HEK293 (cell line): Measurements from ENCODE around the gene ZNF101.

Experiments used
- CTCF ChIA-PET: fragments of 350-600 bp; formaldehyde crosslinking; extraction: SDS; loops from one replicate; lab custom pipeline; 2021; ENCODE audit warnings: antibody characterized with exemption; lab: Yijun Ruan, JAX
- POLR2A ChIA-PET: fragments of 300-600 bp; formaldehyde crosslinking; extraction: SDS; loops from one replicate; lab custom pipeline; 2020; ENCODE audit warnings: antibody characterized with exemption, inconsistent platforms; lab: Yijun Ruan, JAX
- H3K27ac ChIP-seq: fragments of 200-500 bp; sonication (Bioruptor generic); 2 replicates; pipeline ENCODE4 v1.5.1; 2014; ENCODE audit warnings: low read depth, low read length, control low read depth, inconsistent platforms; ENCODE audit errors: extremely low read depth
- H3K36me3 ChIP-seq, 2 experiments: fragments of 200-500 bp in 1 of 2; sonication (Bioruptor generic) in 1 of 2; 1 replicate in 1 of 2; 2 replicates in 1 of 2; pipeline ENCODE4 v1.5.1; 2014 to 2017; ENCODE audit warnings: inconsistent platforms in 2 of 2, low read length in 2 of 2; ENCODE audit not compliant: control insufficient read depth in 2 of 2, insufficient read depth in 1 of 2
- H3K4me1 ChIP-seq: fragments of 200-500 bp; sonication (Bioruptor generic); 2 replicates; pipeline ENCODE4 v1.5.1; 2014; ENCODE audit warnings: mild to moderate bottlenecking, low read length, inconsistent platforms; ENCODE audit not compliant: control insufficient read depth, insufficient read depth
- H3K4me3 ChIP-seq: 2 replicates; pipeline ENCODE4 v1.5.1; 2011; ENCODE audit warnings: low read depth, mild to moderate bottlenecking, control low read depth, low read length, moderate library complexity
- H3K9me3 ChIP-seq: fragments of 200-500 bp; sonication (Bioruptor generic); 2 replicates; pipeline ENCODE4 v1.5.1; 2014; ENCODE audit warnings: low read depth, low read length, inconsistent platforms; ENCODE audit not compliant: control insufficient read depth, insufficient read depth
- ATF2 ChIP-seq: fragments of 450-650 bp; formaldehyde crosslinking; IDR thresholded peaks from 2 replicates; pipeline ENCODE4 v1.5.1; 2016; ENCODE audit warnings: missing biosample characterization, missing genetic modification characterization, low read depth
- BCL11A ChIP-seq: fragments of 450-650 bp; formaldehyde crosslinking; IDR thresholded peaks from 2 replicates; pipeline ENCODE4 v1.5.1; 2016; ENCODE audit warnings: low read depth, missing biosample characterization, missing genetic modification characterization
- EGR2 ChIP-seq: fragments of 450-650 bp; formaldehyde crosslinking; IDR thresholded peaks from 2 replicates; pipeline ENCODE4 v1.5.1; 2016; ENCODE audit warnings: low read depth, missing biosample characterization, missing genetic modification characterization
- KLF1 ChIP-seq: fragments of 450-650 bp; formaldehyde crosslinking; IDR thresholded peaks from 2 replicates; pipeline ENCODE4 v1.5.1; 2016; ENCODE audit warnings: missing biosample characterization, missing genetic modification characterization
- KLF8 ChIP-seq: fragments of 450-650 bp; formaldehyde crosslinking; IDR thresholded peaks from 2 replicates; pipeline ENCODE4 v1.5.1; 2016; ENCODE audit warnings: missing biosample characterization, missing genetic modification characterization
- RBAK ChIP-seq: fragments of 450-650 bp; formaldehyde crosslinking; IDR thresholded peaks from 2 replicates; pipeline ENCODE4 v1.5.1; 2016; ENCODE audit warnings: missing biosample characterization, missing genetic modification characterization
- ZBTB44 ChIP-seq: fragments of 450-650 bp; IDR thresholded peaks from 2 replicates; pipeline ENCODE4 v1.5.1; 2018; ENCODE audit warnings: missing biosample characterization, mild to moderate bottlenecking, missing genetic modification characterization
- ZBTB48 ChIP-seq: fragments of 450-650 bp; formaldehyde crosslinking; IDR thresholded peaks from 2 replicates; pipeline ENCODE4 v1.5.1; 2016; ENCODE audit warnings: missing biosample characterization, missing genetic modification characterization
- ZBTB8A ChIP-seq: fragments of 450-650 bp; formaldehyde crosslinking; IDR thresholded peaks from 2 replicates; pipeline ENCODE4 v1.5.1; 2016; ENCODE audit warnings: missing biosample characterization, missing genetic modification characterization
- ZFP37 ChIP-seq: fragments of 450-650 bp; formaldehyde crosslinking; IDR thresholded peaks from 2 replicates; pipeline ENCODE4 v1.5.1; 2016; ENCODE audit warnings: missing biosample characterization, missing genetic modification characterization
- ZNF114 ChIP-seq: fragments of 450-650 bp; formaldehyde crosslinking; IDR thresholded peaks from 2 replicates; pipeline ENCODE4 v1.5.0; 2017; ENCODE audit warnings: missing biosample characterization, missing genetic modification characterization
- ZNF132 ChIP-seq: fragments of 450-650 bp; formaldehyde crosslinking; IDR thresholded peaks from 2 replicates; pipeline ENCODE4 v1.5.1; 2017; ENCODE audit warnings: missing biosample characterization, missing genetic modification characterization, borderline replicate concordance
- ZNF140 ChIP-seq: fragments of 450-650 bp; formaldehyde crosslinking; IDR thresholded peaks from 2 replicates; pipeline ENCODE4 v1.5.1; 2016; ENCODE audit warnings: missing biosample characterization, missing genetic modification characterization
- ZNF169 ChIP-seq: fragments of 450-650 bp; formaldehyde crosslinking; IDR thresholded peaks from 2 replicates; pipeline ENCODE4 v1.5.1; 2016; ENCODE audit warnings: missing biosample characterization, missing genetic modification characterization
- ZNF214 ChIP-seq: fragments of 450-650 bp; formaldehyde crosslinking; IDR thresholded peaks from 2 replicates; pipeline ENCODE4 v1.5.1; 2017; ENCODE audit warnings: missing biosample characterization, mild to moderate bottlenecking, missing genetic modification characterization, borderline replicate concordance
- ZNF26 ChIP-seq: fragments of 450-650 bp; formaldehyde crosslinking; IDR thresholded peaks from 2 replicates; pipeline ENCODE4 v1.5.1; 2016; ENCODE audit warnings: missing biosample characterization, missing genetic modification characterization
- ZNF341 ChIP-seq: fragments of 450-650 bp; formaldehyde crosslinking; IDR thresholded peaks from 2 replicates; pipeline ENCODE4; 2016; ENCODE audit warnings: low read depth, missing biosample characterization, missing genetic modification characterization
- ZNF426 ChIP-seq: fragments of 450-650 bp; formaldehyde crosslinking; IDR thresholded peaks from 2 replicates; pipeline ENCODE4 v1.5.1; 2017; ENCODE audit warnings: missing biosample characterization, missing genetic modification characterization, mild to moderate bottlenecking, inconsistent platforms, moderate library complexity
- ZNF48 ChIP-seq: fragments of 450-650 bp; formaldehyde crosslinking; IDR thresholded peaks from 2 replicates; pipeline ENCODE4 v1.5.1; 2016; ENCODE audit warnings: missing biosample characterization, missing genetic modification characterization
- ZNF501 ChIP-seq: fragments of 450-650 bp; formaldehyde crosslinking; IDR thresholded peaks from 2 replicates; pipeline ENCODE4 v1.5.1; 2016; ENCODE audit warnings: missing biosample characterization, missing genetic modification characterization
- ZNF529 ChIP-seq: fragments of 450-650 bp; formaldehyde crosslinking; IDR thresholded peaks from 2 replicates; pipeline ENCODE4 v1.5.1; 2017; ENCODE audit warnings: missing genetic modification characterization, missing biosample characterization; ENCODE audit not compliant: insufficient replicate concordance
- ZNF555 ChIP-seq: fragments of 450-650 bp; formaldehyde crosslinking; conservative IDR thresholded peaks from 2 replicates; pipeline ENCODE4 v1.5.1; 2017; ENCODE audit warnings: missing biosample characterization, mild to moderate bottlenecking, missing genetic modification characterization, inconsistent platforms
- ZNF561 ChIP-seq: fragments of 450-650 bp; IDR thresholded peaks from 2 replicates; pipeline ENCODE4 v1.5.1; 2018; ENCODE audit warnings: missing biosample characterization, missing genetic modification characterization, borderline replicate concordance
- ZNF571 ChIP-seq: fragments of 450-650 bp; formaldehyde crosslinking; IDR thresholded peaks from 2 replicates; pipeline ENCODE4 v1.5.0; 2017; ENCODE audit warnings: missing biosample characterization, missing genetic modification characterization
- ZNF654 ChIP-seq: fragments of 450-650 bp; formaldehyde crosslinking; IDR thresholded peaks from 2 replicates; pipeline ENCODE4 v1.5.1; 2016; ENCODE audit warnings: low read depth, missing biosample characterization, missing genetic modification characterization
- ZNF76 ChIP-seq: fragments of 450-650 bp; formaldehyde crosslinking; IDR thresholded peaks from 2 replicates; pipeline ENCODE4; 2016; ENCODE audit warnings: low read depth, missing biosample characterization, missing genetic modification characterization, borderline replicate concordance
- TF ChIP-seq, protein P1 (sequence below): sonication (generic); formaldehyde crosslinking; IDR thresholded peaks from 2 replicates; pipeline ENCODE4 v1.8.1; 2022; ENCODE audit warnings: mild to moderate bottlenecking, moderate library complexity, missing genetic modification reagents

Gene ZNF101

GRCh38 chr19:19659646-19660245, 8.9 kb upstream of the ZNF101 start:
- TF ChIP-seq ZNF426 (tag by site-specific recombination) (no peak), ZBTB44 (no peak), ZNF501 (tag by site-specific recombination) (no peak), ATF2 (no peak), KLF1 (tag by site-specific recombination) (no peak), ZNF76 (tag by site-specific recombination) (no peak), ZNF114 (no peak), ZNF132 (tag by site-specific recombination) (no peak), EGR2 (tag by site-specific recombination) (no peak), ZNF555 (tag by site-specific recombination) (no peak), ZNF529 (tag by site-specific recombination) (no peak), ZNF654 (tag by site-specific recombination) (no peak), ZNF48 (no peak), ZNF571 (no peak), BCL11A (tag by site-specific recombination) (no peak), ZNF140 (tag by site-specific recombination) (no peak), ZBTB8A (tag by site-specific recombination) (no peak)
- TF ChIP-seq, protein P1, sequence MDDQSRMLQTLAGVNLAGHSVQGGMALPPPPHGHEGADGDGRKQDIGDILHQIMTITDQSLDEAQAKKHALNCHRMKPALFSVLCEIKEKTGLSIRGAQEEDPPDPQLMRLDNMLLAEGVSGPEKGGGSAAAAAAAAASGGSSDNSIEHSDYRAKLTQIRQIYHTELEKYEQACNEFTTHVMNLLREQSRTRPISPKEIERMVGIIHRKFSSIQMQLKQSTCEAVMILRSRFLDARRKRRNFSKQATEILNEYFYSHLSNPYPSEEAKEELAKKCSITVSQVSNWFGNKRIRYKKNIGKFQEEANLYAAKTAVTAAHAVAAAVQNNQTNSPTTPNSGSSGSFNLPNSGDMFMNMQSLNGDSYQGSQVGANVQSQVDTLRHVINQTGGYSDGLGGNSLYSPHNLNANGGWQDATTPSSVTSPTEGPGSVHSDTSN: no peak
- TF ChIP-seq, all 188 proteins: peak for 0
- Histone ChIP-seq H3K27ac (no peak overlapping the region), H3K4me3 (no peak overlapping the region), H3K9me3 (no peaks in the 10 kb centered on the region), H3K4me1 (peaks cover 3% of the 10 kb centered on the region; the same call in 1 of the 2 replicates), H3K36me3 (peaks cover 23 to 67% of the 10 kb centered on the region in 2 experiments; a peak in 2 of 3 replicates)
- CTCF ChIA-PET: no interaction called here
- POLR2A ChIA-PET: interaction anchor here (1.6 kb wide), 1 partner anchor 9 kb away, joined by 6 read pairs; no protein-coding TSS in a partner anchor

- Histone ChIP-seq H3K9me3 (no peaks in the 10 kb centered on the region), H3K27ac (no peak overlapping the region), H3K36me3 (peaks cover 21 to 52% of the 10 kb centered on the region in 2 experiments; a peak in 2 of 3 replicates), H3K4me1 (peaks cover 3% of the 10 kb centered on the region; the same call in 1 of the 2 replicates), H3K4me3 (no peak overlapping the region)
- CTCF ChIA-PET: interaction anchor here (0.6 to 1.6 kb wide), 2 partner anchors 17 to 1698 kb away, joined by 6 to 8 read pairs; partner anchors contain the start of gene GMIP
- no peak for TF ChIP-seq ZNF214 (tag by site-specific recombination)
- TF ChIP-seq ZFP37 (tag by site-specific recombination): no peak
- TF ChIP-seq ZNF26 (tag by site-specific recombination): no peak
- no peak for TF ChIP-seq RBAK (tag by site-specific recombination)
- TF ChIP-seq ZNF561: no peak
- no peak for TF ChIP-seq ZNF555 (tag by site-specific recombination)
- TF ChIP-seq ZNF341 (tag by site-specific recombination): no peak
- no peak for TF ChIP-seq ZNF169 (tag by site-specific recombination)
- TF ChIP-seq ZBTB48 (tag by site-specific recombination): no peak
- no peak for TF ChIP-seq KLF8
- POLR2A ChIA-PET: interaction anchor here (1.6 kb wide), 1 partner anchor 10 kb away, joined by 6 read pairs; no protein-coding TSS in a partner anchor
These were observed 7.4 kb upstream of the ZNF101 start for GRCh38 chr19:19661141-19661674.
